Common myeloid progenitor, CD34-positive (primary cell): ENCODE results near the gene PALLD.

ENCODE experiments used
- CTCF ChIA-PET: fragments of 350-600 bp; sonication (Branson Sonifier 250); formaldehyde crosslinking; loops from one replicate; lab custom pipeline; 2021; ENCODE audit warnings: antibody characterized with exemption; lab: Charles Lee
- POLR2A ChIA-PET: fragments of 350-600 bp; sonication (Branson Sonifier 250); formaldehyde crosslinking; loops from one replicate; lab custom pipeline; 2021; ENCODE audit warnings: antibody characterized with exemption; lab: Charles Lee
- DNase-seq, 3 donors: peaks; one replicate each; pipeline versions ENCODE4 v3.0.0 to v3.0.0-alpha.2; 2013
- H3K27ac ChIP-seq, 2 experiments: 1 replicate in 1 of 2; 2 replicates in 1 of 2; pipeline ENCODE4 v1.7.0; 2013; ENCODE audit warnings: inconsistent platforms in 2 of 2, low read length in 2 of 2, mild to moderate bottlenecking in 2 of 2, low read depth in 1 of 2, moderate library complexity in 1 of 2; ENCODE audit not compliant: severe bottlenecking in 2 of 2, insufficient read depth in 1 of 2, poor library complexity in 1 of 2
- H3K27me3 ChIP-seq, 5 experiments: replicated peaks in 2 of 5; 1 replicate in 3 of 5; 2 replicates in 2 of 5; pipeline versions ENCODE4 v1.6.1 to v1.7.0; 2013; ENCODE audit warnings: low read length in 4 of 5, mild to moderate bottlenecking in 2 of 5, moderate library complexity in 2 of 5, inconsistent platforms in 1 of 5; ENCODE audit not compliant: insufficient read depth in 5 of 5, control insufficient read depth in 4 of 5
- H3K36me3 ChIP-seq, 4 experiments: 1 replicate in 2 of 4; 2 replicates in 2 of 4; pipeline versions ENCODE4 v1.6.1 to v1.7.0; 2013; ENCODE audit warnings: low read length in 3 of 4, control low read depth in 1 of 4, mild to moderate bottlenecking in 1 of 4; ENCODE audit not compliant: control insufficient read depth in 4 of 4, insufficient read depth in 4 of 4
- H3K4me1 ChIP-seq, 4 experiments: 1 replicate in 3 of 4; 2 replicates in 1 of 4; pipeline versions ENCODE4 v1.6.1 to v1.7.1; 2013; ENCODE audit warnings: low read length in 3 of 4, mild to moderate bottlenecking in 3 of 4, control low read depth in 1 of 4, inconsistent platforms in 1 of 4, moderate library complexity in 1 of 4; ENCODE audit not compliant: control insufficient read depth in 4 of 4, insufficient read depth in 4 of 4; ENCODE audit errors: control extremely low read depth in 1 of 4
- H3K4me3 ChIP-seq, 7 experiments: 1 replicate in 4 of 7; 2 replicates in 3 of 7; pipeline versions ENCODE4 v1.5.1 to v1.7.0; 2013; ENCODE audit warnings: mild to moderate bottlenecking in 7 of 7, low read length in 6 of 7, moderate library complexity in 6 of 7, inconsistent platforms in 2 of 7, low read depth in 2 of 7, control low read depth in 1 of 7; ENCODE audit not compliant: insufficient read depth in 4 of 7, control insufficient read depth in 1 of 7; ENCODE audit errors: extremely low read depth in 1 of 7
- H3K9me3 ChIP-seq, 5 experiments: 1 replicate in 4 of 5; 2 replicates in 1 of 5; pipeline versions ENCODE4 v1.6.1 to v1.7.1; 2013; ENCODE audit warnings: low read length in 4 of 5, mild to moderate bottlenecking in 2 of 5, inconsistent platforms in 1 of 5, low read depth in 1 of 5, moderate library complexity in 1 of 5; ENCODE audit not compliant: control insufficient read depth in 4 of 5, insufficient read depth in 2 of 5; ENCODE audit errors: control extremely low read depth in 1 of 5
- WGBS: methylation state at CpG from one replicate; pipeline ENCODE4 v1.1.5; 2013; ENCODE audit not compliant: insufficient coverage; 5-methylcytosine and 5-hydroxymethylcytosine counted together

Gene PALLD

GRCh38 chr4:168659741-168660465 is 163.1 kb downstream of the PALLD start:
- no peaks in the 10 kb centered on the region for H3K4me1 ChIP-seq
- no peaks in the 10 kb centered on the region for H3K36me3 ChIP-seq
- H3K27ac ChIP-seq: no peak overlapping the region
- no peaks in the 10 kb centered on the region for H3K27me3 ChIP-seq
- no peak for DNase-seq
- ChIA-PET CTCF (no interaction called here), POLR2A (no interaction called here)
- H3K9me3 ChIP-seq: no peaks in the 10 kb centered on the region
- 83% methylated on average over 2 of the region's 3 CpGs for WGBS
- H3K4me3 ChIP-seq: no peak overlapping the region

GRCh38 chr4:168662297-168662984 is 165.6 kb downstream of the PALLD start:
- WGBS: no CpG with 5 or more reads among the region's 1 CpG
- no peaks in the 10 kb centered on the region for H3K36me3 ChIP-seq
- no peak overlapping the region for H3K4me3 ChIP-seq
- DNase-seq: no peak
- ChIA-PET POLR2A (no interaction called here), CTCF (no interaction called here)
- H3K27me3 ChIP-seq: no peaks in the 10 kb centered on the region
- peaks cover 0 to under 1% (median 0%) of the 10 kb centered on the region in 4 experiments for H3K4me1 ChIP-seq
- no peak overlapping the region for H3K27ac ChIP-seq
- H3K9me3 ChIP-seq: no peaks in the 10 kb centered on the region

- 100% methylated on average over 1 of the region's 2 CpGs for WGBS
- Histone ChIP-seq H3K27me3 (no peaks in the 10 kb centered on the region), H3K27ac (no peak overlapping the region), H3K9me3 (no peaks in the 10 kb centered on the region), H3K4me3 (no peak overlapping the region), H3K4me1 (peaks cover 0 to 2% (median 0%) of the 10 kb centered on the region in 4 experiments), H3K36me3 (no peaks in the 10 kb centered on the region)
- DNase-seq: no peak
- POLR2A ChIA-PET: no interaction called here
- CTCF ChIA-PET: no interaction called here
These were observed 167.5 kb downstream of the PALLD start for GRCh38 chr4:168664242-168664891.

- WGBS: no CpG with 5 or more reads among the region's 2 CpGs
- H3K4me1 ChIP-seq: peaks cover 0 to 2% (median 0%) of the 10 kb centered on the region in 4 experiments
- POLR2A ChIA-PET: no interaction called here
- no peak for DNase-seq
- no peak overlapping the region for H3K27ac ChIP-seq
- no peaks in the 10 kb centered on the region for H3K36me3 ChIP-seq
- peaks cover 0 to 1% (median 0%) of the 10 kb centered on the region in 5 experiments for H3K9me3 ChIP-seq
- H3K27me3 ChIP-seq: no peaks in the 10 kb centered on the region
- no peak overlapping the region for H3K4me3 ChIP-seq
- CTCF ChIA-PET: no interaction called here
These were observed 169.7 kb downstream of the PALLD start for GRCh38 chr4:168666531-168666930.

DNA sequence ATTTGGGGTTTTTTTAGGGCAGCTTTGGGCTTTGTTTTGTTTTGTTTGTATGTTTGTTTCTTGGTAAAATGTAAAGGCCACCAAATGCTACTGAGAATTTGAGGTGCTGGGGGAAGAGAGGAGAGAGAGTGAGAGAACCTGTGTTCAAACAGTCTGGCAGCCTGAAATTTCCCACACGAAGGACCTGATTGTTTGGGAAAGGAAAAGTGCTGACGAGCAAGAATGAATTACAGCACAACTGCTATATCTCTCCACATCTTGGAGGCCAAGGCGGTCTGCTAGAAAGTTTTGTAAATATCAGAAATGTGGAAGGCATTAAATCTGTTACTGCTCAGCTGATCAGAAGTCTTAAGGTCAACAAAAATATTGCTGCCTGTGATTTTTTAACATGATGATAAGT is 170.5 kb downstream of the PALLD start:
- H3K4me1 ChIP-seq: peaks cover 0 to 2% (median 0%) of the 10 kb centered on the region in 4 experiments
- no peaks in the 10 kb centered on the region for H3K27me3 ChIP-seq
- ChIA-PET CTCF (interaction anchor here (0.6 kb wide), 1 partner anchor 150 kb away, joined by 4 read pairs; no protein-coding TSS in a partner anchor), POLR2A (no interaction called here)
- no peak overlapping the region for H3K27ac ChIP-seq
- no peak overlapping the region for H3K4me3 ChIP-seq
- peaks cover 0 to 1% (median 0%) of the 10 kb centered on the region in 5 experiments for H3K9me3 ChIP-seq
- H3K36me3 ChIP-seq: no peaks in the 10 kb centered on the region
- DNase-seq: no peak
- no CpG with 5 or more reads among the region's 3 CpGs for WGBS

GRCh38 chr4:168667921-168668320 is 171.1 kb downstream of the PALLD start:
- H3K9me3 ChIP-seq: peaks cover 0 to 1% (median 0%) of the 10 kb centered on the region in 5 experiments
- H3K4me1 ChIP-seq: peaks cover 0 to 2% (median 0%) of the 10 kb centered on the region in 4 experiments
- peak overlapping the region in 1 of 7 experiments; percentile 26 for H3K4me3 ChIP-seq
- no peaks in the 10 kb centered on the region for H3K27me3 ChIP-seq
- peak; percentile 12 to 68 (median 60) for DNase-seq
- no peak overlapping the region for H3K27ac ChIP-seq
- CTCF ChIA-PET: no interaction called here
- H3K36me3 ChIP-seq: no peaks in the 10 kb centered on the region
- POLR2A ChIA-PET: no interaction called here
- 100% methylated on average over 1 of the region's 2 CpGs for WGBS

GRCh38 chr4:168673476-168673875 is 176.6 kb downstream of the PALLD start:
- no peaks in the 10 kb centered on the region for H3K4me1 ChIP-seq
- no peak overlapping the region for H3K27ac ChIP-seq
- H3K36me3 ChIP-seq: no peaks in the 10 kb centered on the region
- peaks cover 0 to 1% (median 0%) of the 10 kb centered on the region in 5 experiments for H3K9me3 ChIP-seq
- POLR2A ChIA-PET: no interaction called here
- CTCF ChIA-PET: no interaction called here
- no peaks in the 10 kb centered on the region for H3K27me3 ChIP-seq
- WGBS: 89% methylated on average over 10 of the region's 11 CpGs
- DNase-seq: no peak
- no peak overlapping the region for H3K4me3 ChIP-seq
